ENCODE results near the gene C20orf204.

DNA sequence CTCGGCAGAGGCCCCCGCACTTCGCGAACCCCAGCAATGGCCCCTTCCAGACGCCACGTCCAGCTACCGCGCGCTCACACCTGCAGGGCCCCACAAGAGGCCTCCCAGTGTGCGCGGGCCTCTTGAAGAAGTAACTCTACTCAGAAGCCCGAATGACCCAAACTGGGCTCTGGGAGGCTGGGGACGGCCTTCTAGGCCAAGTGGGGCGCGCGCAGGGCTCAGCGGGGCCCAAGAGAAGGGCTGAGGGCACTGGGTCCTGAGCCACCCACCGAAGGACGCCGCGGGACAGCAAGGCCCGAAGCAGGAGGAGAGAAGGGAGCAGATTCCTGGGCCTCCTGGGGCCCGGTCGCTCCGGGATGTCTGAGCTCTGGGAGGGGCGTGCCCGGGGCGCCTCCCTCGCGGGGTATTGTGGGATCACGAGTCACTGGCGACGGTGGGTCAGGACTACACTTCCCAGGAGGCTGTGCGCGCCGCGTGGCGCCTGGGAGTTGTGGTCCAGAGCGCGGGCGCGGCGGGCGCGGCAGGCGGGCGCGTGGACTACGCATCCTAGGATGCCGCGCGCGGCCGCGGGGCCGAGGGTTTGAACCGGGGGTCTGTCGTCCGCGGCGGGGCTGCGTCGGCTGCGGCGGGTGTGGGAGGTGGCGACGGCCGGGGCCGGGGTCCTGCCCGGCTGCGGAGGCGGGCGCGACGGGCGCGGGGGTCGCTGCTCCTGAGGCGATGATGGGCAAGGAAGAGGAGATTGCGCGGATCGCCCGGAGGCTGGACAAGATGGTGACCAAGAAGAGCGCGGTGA is 26.8 kb downstream of the C20orf204 start, which contains the start of gene TCEA2:
- TF ChIP-seq EZH2 (IDR thresholded peaks at IDR 0.05; ENCODE audit: low read depth, low read length, severe bottlenecking) (no peak), EGR1 (IDR thresholded peaks at IDR 0.05; ENCODE audit: borderline replicate concordance, low read depth, low read length) (no peak), TAF1 (IDR thresholded peaks at IDR 0.05; ENCODE audit: low read depth, low read length) (peak; percentile 38), EP300 (IDR thresholded peaks at IDR 0.05; ENCODE audit: borderline replicate concordance in 1 of 2, low read depth in 2 of 2, low read length in 2 of 2) (no peak), POLR2A (IDR thresholded peaks at IDR 0.05; ENCODE audit: control extremely low read depth in 1 of 2, low read depth in 2 of 2, low read length in 2 of 2) (peak in 1 of 2 experiments; percentile 21; a peak in 1 of 3 replicates), SP1 (IDR thresholded peaks at IDR 0.05; ENCODE audit: low read depth, low read length) (0 out of 2 replicates have a peak, but pooled peaks have one; percentile 30), KDM5A (IDR thresholded peaks at IDR 0.05; ENCODE audit: low read length) (0 out of 2 replicates have a peak, but pooled peaks have one; percentile 3), JUND (IDR thresholded peaks at IDR 0.05; ENCODE audit: low read length) (no peak), CEBPB (IDR thresholded peaks at IDR 0.05; ENCODE audit: low read depth, low read length) (no peak), ZNF274 (IDR thresholded peaks at IDR 0.05; ENCODE audit: borderline replicate concordance, extremely low read depth, low read length) (no peak)
- TF ChIP-seq, protein P1, sequence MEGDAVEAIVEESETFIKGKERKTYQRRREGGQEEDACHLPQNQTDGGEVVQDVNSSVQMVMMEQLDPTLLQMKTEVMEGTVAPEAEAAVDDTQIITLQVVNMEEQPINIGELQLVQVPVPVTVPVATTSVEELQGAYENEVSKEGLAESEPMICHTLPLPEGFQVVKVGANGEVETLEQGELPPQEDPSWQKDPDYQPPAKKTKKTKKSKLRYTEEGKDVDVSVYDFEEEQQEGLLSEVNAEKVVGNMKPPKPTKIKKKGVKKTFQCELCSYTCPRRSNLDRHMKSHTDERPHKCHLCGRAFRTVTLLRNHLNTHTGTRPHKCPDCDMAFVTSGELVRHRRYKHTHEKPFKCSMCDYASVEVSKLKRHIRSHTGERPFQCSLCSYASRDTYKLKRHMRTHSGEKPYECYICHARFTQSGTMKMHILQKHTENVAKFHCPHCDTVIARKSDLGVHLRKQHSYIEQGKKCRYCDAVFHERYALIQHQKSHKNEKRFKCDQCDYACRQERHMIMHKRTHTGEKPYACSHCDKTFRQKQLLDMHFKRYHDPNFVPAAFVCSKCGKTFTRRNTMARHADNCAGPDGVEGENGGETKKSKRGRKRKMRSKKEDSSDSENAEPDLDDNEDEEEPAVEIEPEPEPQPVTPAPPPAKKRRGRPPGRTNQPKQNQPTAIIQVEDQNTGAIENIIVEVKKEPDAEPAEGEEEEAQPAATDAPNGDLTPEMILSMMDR (IDR thresholded peaks at IDR 0.05; ENCODE audit: control extremely low read depth in 1 of 3, insufficient read depth in 1 of 3, low read depth in 1 of 3, low read length in 3 of 3) = 0 out of 4 replicates have a peak, but pooled peaks of 1 of the 3 experiments have one; percentile 3
- TF ChIP-seq, protein P2, sequence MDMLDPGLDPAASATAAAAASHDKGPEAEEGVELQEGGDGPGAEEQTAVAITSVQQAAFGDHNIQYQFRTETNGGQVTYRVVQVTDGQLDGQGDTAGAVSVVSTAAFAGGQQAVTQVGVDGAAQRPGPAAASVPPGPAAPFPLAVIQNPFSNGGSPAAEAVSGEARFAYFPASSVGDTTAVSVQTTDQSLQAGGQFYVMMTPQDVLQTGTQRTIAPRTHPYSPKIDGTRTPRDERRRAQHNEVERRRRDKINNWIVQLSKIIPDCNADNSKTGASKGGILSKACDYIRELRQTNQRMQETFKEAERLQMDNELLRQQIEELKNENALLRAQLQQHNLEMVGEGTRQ (IDR thresholded peaks at IDR 0.05; ENCODE audit: low read length) = no peak
